Fibroblast of villous mesenchyme (primary cell): ENCODE measurements around the gene SLC2A14. TPM values are rescaled to one million over a fixed set of nuclear protein-coding genes. Genes with fewer than 3 reads are reported as not detected.
"Not testable (repeated sequence)": the region's sequence is repeated elsewhere in the genome, so short reads cannot be mapped to it uniquely, and the experiment has no call there.

Experiments used
- DNase-seq: peaks from one replicate; pipeline ENCODE4 v3.0.0-alpha.2; 2010; ENCODE audit warnings: low read depth
- H3K4me3 ChIP-seq: 2 replicates; pipeline ENCODE4 v1.5.1; 2011; ENCODE audit warnings: low read depth, mild to moderate bottlenecking, low read length
- total RNA-seq: library from RNA; depleted of rRNA; stranded (reverse); fragments of >200 nt; gene quantifications from 2 replicates; pipeline ENCODE4 v1.2.3, GENCODE V29; 2012
- TF ChIP-seq, protein P1 (sequence below): IDR thresholded peaks from 2 replicates; pipeline ENCODE4 v1.5.1; 2012; ENCODE audit warnings: low read depth, mild to moderate bottlenecking, low read length; ENCODE audit not compliant: insufficient read depth

The SLC2A14 gene
- total RNA-seq, 1 donor = under 0.01 TPM

DNA sequence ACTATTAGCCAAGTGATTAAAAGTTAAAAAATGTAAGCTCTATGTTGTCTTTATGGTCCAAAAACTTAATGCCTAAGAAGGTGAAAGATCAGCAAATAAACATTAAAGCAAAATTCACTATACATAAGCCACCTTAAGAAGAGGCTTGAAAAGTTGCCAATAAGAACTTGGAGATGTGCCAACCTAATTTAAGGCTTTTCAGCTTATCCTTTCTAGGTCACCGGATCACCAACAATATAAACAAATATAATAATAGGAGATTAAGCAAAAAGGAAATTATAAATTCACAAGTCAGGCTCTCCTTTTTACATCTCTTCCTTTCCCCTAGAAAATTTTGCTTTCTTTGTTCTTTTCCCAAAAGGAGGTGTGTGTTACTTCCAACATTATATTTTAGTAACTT is 32.4 kb upstream of the SLC2A14 start:
- TF ChIP-seq, protein P1, sequence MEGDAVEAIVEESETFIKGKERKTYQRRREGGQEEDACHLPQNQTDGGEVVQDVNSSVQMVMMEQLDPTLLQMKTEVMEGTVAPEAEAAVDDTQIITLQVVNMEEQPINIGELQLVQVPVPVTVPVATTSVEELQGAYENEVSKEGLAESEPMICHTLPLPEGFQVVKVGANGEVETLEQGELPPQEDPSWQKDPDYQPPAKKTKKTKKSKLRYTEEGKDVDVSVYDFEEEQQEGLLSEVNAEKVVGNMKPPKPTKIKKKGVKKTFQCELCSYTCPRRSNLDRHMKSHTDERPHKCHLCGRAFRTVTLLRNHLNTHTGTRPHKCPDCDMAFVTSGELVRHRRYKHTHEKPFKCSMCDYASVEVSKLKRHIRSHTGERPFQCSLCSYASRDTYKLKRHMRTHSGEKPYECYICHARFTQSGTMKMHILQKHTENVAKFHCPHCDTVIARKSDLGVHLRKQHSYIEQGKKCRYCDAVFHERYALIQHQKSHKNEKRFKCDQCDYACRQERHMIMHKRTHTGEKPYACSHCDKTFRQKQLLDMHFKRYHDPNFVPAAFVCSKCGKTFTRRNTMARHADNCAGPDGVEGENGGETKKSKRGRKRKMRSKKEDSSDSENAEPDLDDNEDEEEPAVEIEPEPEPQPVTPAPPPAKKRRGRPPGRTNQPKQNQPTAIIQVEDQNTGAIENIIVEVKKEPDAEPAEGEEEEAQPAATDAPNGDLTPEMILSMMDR = no peak
- DNase-seq = peak; percentile 71
- H3K4me3 ChIP-seq = no peak overlapping the region

DNA sequence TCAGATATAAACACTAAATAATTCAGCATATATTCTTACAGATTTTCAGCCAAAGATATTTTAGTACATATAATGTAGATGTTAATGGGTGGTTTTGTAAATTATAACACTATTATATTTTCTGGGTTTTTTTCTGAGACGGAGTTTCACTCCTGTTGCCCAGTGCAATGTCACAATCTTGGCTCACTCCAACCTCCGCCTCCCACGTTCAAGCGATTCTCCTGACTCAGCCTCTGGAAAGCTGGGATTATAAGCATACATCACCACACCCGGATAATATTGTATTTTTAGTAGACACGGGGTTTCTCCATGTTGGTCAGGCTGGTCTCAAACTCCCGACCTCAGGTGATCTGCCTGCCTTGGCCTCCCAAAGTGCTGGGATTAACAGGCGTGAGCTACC is 29.7 kb upstream of the SLC2A14 start:
- DNase-seq, H3K4me3 ChIP-seq: not testable (repeated sequence)

DNA sequence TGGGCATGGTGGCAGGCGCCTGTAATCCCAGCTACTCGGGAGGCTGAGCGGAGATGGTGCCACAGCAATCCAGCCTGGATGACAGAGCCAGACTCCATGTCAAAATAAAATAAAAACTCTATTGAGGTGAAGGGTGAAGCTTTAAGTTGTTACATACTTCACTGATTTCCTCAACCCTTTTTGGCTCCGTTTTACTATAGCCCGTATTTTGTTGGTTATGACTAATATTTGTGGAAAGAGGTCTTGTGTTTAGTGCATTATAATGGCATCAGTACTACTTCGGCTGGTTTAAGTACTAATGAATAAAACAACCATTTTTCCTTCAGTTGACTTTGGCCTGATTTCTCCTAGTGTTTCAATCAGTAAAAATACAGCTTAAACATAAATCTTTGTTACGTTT is 27.0 kb upstream of the SLC2A14 start:
- DNase-seq = peak; percentile 15
- TF ChIP-seq, protein P1 = no peak

DNA sequence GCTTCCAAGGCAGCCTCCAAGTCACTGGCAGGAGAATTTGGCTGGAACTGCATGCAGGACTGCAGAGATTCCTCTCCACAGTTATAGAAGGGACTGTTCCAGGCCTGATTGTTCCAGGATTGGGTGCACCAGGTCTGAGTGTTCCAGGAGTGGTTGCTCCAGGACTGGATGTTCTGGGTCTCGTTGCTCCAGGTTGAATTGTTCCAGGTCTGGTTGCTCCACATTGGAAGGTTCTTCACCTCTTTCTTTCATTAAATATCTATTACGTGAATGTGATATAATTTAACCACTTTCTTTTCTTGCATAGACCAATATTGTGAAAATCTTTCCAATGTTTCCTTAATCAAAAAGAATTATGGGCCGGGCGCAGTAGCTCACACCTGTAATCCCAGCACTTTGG is 24.0 kb upstream of the SLC2A14 start:
- DNase-seq, H3K4me3 ChIP-seq: not testable (repeated sequence)

More for the DNA sequence above, 27.0 kb upstream of the SLC2A14 start:
- H3K4me3 ChIP-seq = no peak overlapping the region

DNA sequence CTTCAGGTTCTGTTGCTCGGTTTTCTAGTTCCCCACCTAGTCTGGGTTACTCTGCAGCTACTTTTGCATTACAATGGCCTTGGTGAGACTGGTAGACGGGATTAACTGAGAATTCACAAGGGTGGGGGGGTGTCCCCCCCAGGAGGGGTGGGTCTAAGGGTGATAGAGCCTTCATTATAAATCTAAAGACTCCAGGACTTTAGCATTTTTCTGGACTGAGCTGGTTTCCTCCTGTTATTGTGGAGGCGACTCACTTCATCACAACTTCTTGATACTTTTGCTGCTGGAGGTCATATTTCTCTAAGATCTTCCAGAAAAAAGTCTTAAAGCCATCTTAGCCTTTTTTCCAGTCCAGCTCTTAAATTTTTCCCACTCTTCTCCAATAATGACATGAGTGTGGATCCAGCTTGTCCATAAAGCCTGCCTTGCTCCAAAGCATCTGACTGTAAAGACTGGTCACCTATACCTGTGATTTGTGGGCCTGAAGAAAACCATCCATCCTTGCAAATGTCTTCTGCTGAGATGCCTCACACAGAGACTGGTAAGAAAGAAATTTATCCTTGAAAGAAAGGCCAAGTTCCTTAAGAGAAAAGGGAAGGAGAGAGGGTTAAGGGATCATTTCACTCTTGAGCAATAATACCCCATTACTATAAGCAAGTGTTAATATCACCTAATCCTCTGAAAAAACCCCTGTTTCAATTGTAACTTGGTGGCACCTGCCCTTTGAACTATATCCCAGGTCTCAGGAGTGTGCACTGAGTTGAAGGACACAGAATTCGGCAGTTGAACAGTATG is 19.7 kb upstream of the SLC2A14 start:
- H3K4me3 ChIP-seq = no peak overlapping the region
- DNase-seq = no peak
- TF ChIP-seq, protein P1 = no peak

DNA sequence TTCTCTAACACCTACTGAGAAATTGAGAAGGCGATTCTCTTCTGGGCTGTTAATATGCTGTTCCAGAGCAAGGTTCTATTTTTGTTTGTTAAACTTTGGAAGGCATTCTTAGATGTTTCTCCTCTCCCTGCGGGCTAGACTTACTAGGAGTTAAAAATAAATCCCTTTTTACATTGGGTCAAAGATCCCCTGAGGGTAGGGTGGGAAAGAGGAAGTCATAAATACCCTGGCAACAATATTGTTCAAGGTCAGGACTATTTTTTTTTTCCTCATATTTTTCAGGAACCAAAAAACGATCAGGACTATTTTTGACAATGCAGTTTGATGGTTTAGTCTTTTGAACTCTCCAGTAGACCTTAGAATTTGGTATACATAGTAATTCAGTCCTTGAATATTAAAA is 12.0 kb upstream of the SLC2A14 start:
- TF ChIP-seq, protein P1 = no peak
- DNase-seq = no peak
- H3K4me3 ChIP-seq = no peak overlapping the region

DNA sequence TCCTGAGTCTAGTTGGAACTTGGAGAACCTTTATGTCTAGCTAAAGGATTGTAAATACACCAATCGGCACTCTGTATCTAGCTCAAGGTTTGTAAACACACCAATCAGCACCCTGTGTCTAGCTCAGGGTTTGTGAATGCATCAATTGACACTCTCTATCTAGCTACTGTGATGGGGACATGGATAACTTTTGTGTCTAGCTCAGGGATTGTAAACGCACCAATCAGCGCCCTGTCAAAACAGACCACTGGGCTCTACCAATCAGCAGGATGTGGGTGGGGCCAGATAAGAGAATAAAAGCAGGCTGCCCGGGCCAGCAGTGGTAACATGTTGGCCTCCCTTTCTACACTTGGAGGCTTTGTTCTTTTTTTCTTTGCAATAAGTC is 9.0 kb upstream of the SLC2A14 start:
- not testable (repeated sequence) for H3K4me3 ChIP-seq, DNase-seq

DNA sequence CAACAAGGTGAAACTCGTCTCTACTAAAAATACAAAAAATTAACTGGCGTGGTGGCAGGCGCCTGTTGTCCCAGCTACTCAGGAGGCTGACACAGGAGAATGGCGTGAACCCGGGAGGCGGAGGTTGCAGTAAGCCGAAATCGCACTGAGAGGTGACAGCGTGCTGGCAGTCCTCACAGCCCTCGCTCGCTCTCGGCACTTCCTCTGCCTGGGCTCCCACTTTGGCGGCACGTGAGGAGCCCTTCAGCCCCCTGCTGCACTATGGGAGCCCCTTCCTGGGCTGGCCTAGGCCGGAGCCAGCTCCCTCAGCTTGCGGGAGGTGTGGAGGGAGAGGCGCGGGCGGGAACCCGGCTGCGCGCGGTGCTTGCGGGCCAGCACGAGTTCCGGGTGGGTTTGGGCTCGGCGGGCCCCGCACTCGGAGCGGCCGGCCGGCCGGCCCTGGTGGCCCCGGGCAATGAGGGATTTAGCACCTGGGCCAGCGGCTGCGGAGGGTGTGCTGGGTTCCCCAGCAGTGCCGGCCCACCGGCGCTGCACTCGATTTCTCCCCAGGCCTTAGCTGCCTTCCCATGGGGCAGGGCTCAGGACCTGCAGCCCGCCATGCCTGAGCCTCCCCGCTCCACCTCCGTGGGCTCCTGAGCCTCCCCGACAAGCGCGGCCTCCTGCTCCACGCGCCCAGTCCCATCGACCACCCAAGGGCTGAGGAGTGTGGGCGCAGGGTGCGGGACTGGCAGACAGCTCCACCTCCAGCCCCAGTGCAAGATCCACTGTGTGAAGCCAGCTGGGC is 8.4 kb upstream of the SLC2A14 start:
- DNase-seq, H3K4me3 ChIP-seq: not testable (repeated sequence)

DNA sequence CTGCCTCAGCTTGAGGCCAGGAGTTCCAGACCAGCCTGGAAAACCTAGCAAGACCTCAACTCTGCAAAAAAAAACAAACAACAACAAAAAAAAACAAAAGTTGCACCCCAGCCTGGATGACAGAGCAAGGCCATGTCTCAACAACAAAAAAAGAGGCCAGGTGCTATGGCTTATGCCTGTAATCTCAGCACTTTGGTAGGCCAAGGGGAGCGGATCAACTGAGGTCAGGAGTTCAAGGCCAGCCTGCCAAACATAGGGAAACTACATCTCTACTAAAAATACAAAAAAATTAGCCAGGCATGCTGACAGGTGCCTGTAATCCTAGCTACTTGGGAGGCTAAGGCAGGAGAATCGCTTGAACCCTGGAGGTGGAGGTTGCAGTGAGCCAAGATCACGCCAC is 6.5 kb upstream of the SLC2A14 start:
- TF ChIP-seq, protein P1 = no peak
- H3K4me3 ChIP-seq = no peak overlapping the region
- no peak for DNase-seq
